Testis (tissue), 3 donors: Measurements from ENCODE around the gene CHCHD6. TPM values are rescaled to one million over a fixed set of nuclear protein-coding genes. Genes with fewer than 3 reads are reported as not detected.

Experiments used
- DNase-seq: peaks from one replicate; pipeline ENCODE4 v3.0.0-alpha.2; 2019
- H3K27ac ChIP-seq, 2 donors: fragments of 200-600 bp; sonication (generic); one replicate each; pipeline ENCODE4 v1.5.1; 2019
- H3K27me3 ChIP-seq: fragments of 200-600 bp; sonication (generic); one replicate; pipeline ENCODE4 v1.5.1; 2019
- H3K36me3 ChIP-seq: fragments of 200-600 bp; sonication (generic); one replicate; pipeline ENCODE4 v1.5.1; 2017; ENCODE audit warnings: low read depth; ENCODE audit errors: missing control alignments
- H3K4me1 ChIP-seq: fragments of 200-600 bp; sonication (generic); one replicate; pipeline ENCODE4 v1.5.1; 2019
- H3K4me3 ChIP-seq, 2 donors: fragments of 200-600 bp; sonication (generic); one replicate each; pipeline ENCODE4 v1.5.1; 2017 to 2019
- H3K9me3 ChIP-seq: fragments of 200-600 bp; sonication (generic); one replicate; pipeline ENCODE4 v1.5.1; 2017
- POLR2A ChIP-seq: fragments of 450-650 bp; IDR thresholded peaks from one replicate; pipeline ENCODE4 v1.6.1; 2017; ENCODE audit warnings: antibody characterized with exemption, mild to moderate bottlenecking, moderate library complexity
- WGBS, 2 donors: methylation state at CpG; one replicate each; pipeline ENCODE4 v1.1.5; 2018; 5-methylcytosine and 5-hydroxymethylcytosine counted together
- intact Hi-C: fragments of 100-400 bp; cut with DNase I; formaldehyde crosslinking; loops from one replicate; pipeline ENCODE4 v1.15.1; 2023; ENCODE audit warnings: low total_unique reads
- polyA plus RNA-seq: library from polyadenylated mRNA; stranded (reverse); fragments of 350-450 nt; fragmentation: Illumina TruSeq; extraction: RNeasy Lipid Tissue Mini Kit (QIAGEN cat#74804); gene quantifications from one replicate; pipeline ENCODE4 v1.2.3, GENCODE V29; 2014; ENCODE audit warnings: low read depth, low replicate concordance; ENCODE audit not compliant: insufficient read depth
- total RNA-seq, 2 donors: library from RNA; depleted of rRNA; stranded (reverse); fragments of >200 nt; gene quantifications; one replicate each; pipeline ENCODE4 v1.2.3, GENCODE V29; 2016
- TF ChIP-seq, protein P1 (sequence below), 3 experiments: fragments of 450-650 bp in 2 of 3; fragments of 200-600 bp in 1 of 3; sonication (generic) in 1 of 3; IDR thresholded peaks; one replicate each; pipeline ENCODE4 v1.5.1; 2016 to 2019; ENCODE audit warnings: antibody characterized with exemption in 3 of 3, mild to moderate bottlenecking in 2 of 3, moderate library complexity in 1 of 3

The CHCHD6 gene
- total and polyA plus RNA-seq, 3 donors from 2014 or later = 47.6 to 84.6 (median 49.9) TPM

GRCh38 chr3:126770096-126770495, 66.1 kb downstream of the CHCHD6 start:
- DNase-seq = no peak
- H3K36me3 ChIP-seq = no peaks in the 10 kb centered on the region
- intact Hi-C loops = no loop called here
- no peak overlapping the region for H3K27ac ChIP-seq
- H3K27me3 ChIP-seq = no peaks in the 10 kb centered on the region
- H3K9me3 ChIP-seq = no peaks in the 10 kb centered on the region
- no peaks in the 10 kb centered on the region for H3K4me1 ChIP-seq
- H3K4me3 ChIP-seq = no peak overlapping the region
- TF ChIP-seq, protein P1, sequence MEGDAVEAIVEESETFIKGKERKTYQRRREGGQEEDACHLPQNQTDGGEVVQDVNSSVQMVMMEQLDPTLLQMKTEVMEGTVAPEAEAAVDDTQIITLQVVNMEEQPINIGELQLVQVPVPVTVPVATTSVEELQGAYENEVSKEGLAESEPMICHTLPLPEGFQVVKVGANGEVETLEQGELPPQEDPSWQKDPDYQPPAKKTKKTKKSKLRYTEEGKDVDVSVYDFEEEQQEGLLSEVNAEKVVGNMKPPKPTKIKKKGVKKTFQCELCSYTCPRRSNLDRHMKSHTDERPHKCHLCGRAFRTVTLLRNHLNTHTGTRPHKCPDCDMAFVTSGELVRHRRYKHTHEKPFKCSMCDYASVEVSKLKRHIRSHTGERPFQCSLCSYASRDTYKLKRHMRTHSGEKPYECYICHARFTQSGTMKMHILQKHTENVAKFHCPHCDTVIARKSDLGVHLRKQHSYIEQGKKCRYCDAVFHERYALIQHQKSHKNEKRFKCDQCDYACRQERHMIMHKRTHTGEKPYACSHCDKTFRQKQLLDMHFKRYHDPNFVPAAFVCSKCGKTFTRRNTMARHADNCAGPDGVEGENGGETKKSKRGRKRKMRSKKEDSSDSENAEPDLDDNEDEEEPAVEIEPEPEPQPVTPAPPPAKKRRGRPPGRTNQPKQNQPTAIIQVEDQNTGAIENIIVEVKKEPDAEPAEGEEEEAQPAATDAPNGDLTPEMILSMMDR (IDR thresholded peaks at IDR 0.05) = no peak
- TF ChIP-seq POLR2A = no peak

DNA sequence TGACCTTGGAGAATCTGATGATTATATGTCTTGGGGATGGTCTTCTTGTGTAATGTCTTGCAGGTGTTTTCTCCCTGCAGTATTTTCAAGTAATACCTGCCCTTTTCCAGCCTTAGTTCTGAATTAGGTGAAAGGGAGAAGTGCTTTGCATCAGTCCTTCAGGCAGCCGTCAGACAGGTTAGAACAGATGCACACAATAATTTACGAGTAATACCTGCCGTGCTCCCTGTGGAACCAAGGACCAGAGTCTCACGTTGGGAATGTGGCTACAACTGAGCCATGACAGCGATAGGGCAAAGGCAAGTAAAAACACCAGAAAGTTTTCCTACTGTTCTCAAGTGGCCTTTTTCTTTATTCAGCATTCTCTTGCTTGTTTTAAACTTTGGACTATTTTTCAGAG, 69.1 kb downstream of the CHCHD6 start:
- DNase-seq = no peak
- H3K36me3 ChIP-seq = no peaks in the 10 kb centered on the region
- TF ChIP-seq, protein P1 (IDR thresholded peaks at IDR 0.05) = no peak
- no peak for TF ChIP-seq POLR2A
- H3K27ac ChIP-seq = no peak overlapping the region
- H3K4me3 ChIP-seq = no peak overlapping the region
- intact Hi-C loops = no loop called here
- WGBS, 2 donors = 92 to 96% methylated on average over 5 of the region's 5 CpGs
- H3K27me3 ChIP-seq = no peaks in the 10 kb centered on the region
- no peaks in the 10 kb centered on the region for H3K9me3 ChIP-seq
- H3K4me1 ChIP-seq = no peaks in the 10 kb centered on the region

- TF ChIP-seq, protein P1 (IDR thresholded peaks at IDR 0.05) = no peak
- no peak for TF ChIP-seq POLR2A
- intact Hi-C loops = no loop called here
- no peak for DNase-seq
- Histone ChIP-seq H3K9me3 (no peaks in the 10 kb centered on the region), H3K27me3 (no peaks in the 10 kb centered on the region), H3K27ac (no peak overlapping the region), H3K36me3 (no peaks in the 10 kb centered on the region), H3K4me3 (no peak overlapping the region), H3K4me1 (no peaks in the 10 kb centered on the region)
- WGBS, 2 donors = 95 to 100% methylated on average over 1 of the region's 1 CpG
Measured at GRCh38 chr3:126773783-126774182, 69.7 kb downstream of the CHCHD6 start.

GRCh38 chr3:126777366-126777765, 73.3 kb downstream of the CHCHD6 start:
- Histone ChIP-seq H3K36me3 (no peaks in the 10 kb centered on the region), H3K27me3 (no peaks in the 10 kb centered on the region), H3K27ac (no peak overlapping the region), H3K9me3 (no peaks in the 10 kb centered on the region), H3K4me3 (no peak overlapping the region), H3K4me1 (no peaks in the 10 kb centered on the region)
- intact Hi-C loops = no loop called here
- TF ChIP-seq, protein P1 (IDR thresholded peaks at IDR 0.05) = no peak
- no peak for TF ChIP-seq POLR2A
- no peak for DNase-seq
- WGBS, 2 donors = 82 to 86% methylated on average over 3 of the region's 3 CpGs

GRCh38 chr3:126780666-126781065, 76.6 kb downstream of the CHCHD6 start:
- TF ChIP-seq POLR2A = no peak
- TF ChIP-seq, protein P1 (IDR thresholded peaks at IDR 0.05) = no peak
- DNase-seq = no peak

More at GRCh38 chr3:126780666-126781065, 76.6 kb downstream of the CHCHD6 start:
- H3K27ac ChIP-seq = no peak overlapping the region
- H3K9me3 ChIP-seq = no peaks in the 10 kb centered on the region
- no peaks in the 10 kb centered on the region for H3K36me3 ChIP-seq
- no peaks in the 10 kb centered on the region for H3K4me1 ChIP-seq
- no peak overlapping the region for H3K4me3 ChIP-seq
- intact Hi-C loops = no loop called here
- H3K27me3 ChIP-seq = no peaks in the 10 kb centered on the region
- 69 to 80% methylated on average over 1 of the region's 1 CpG for WGBS, 2 donors
